ENCODE measurements around the gene TPRN.

Gene TPRN

GRCh38 chr9:137143459-137143858 is 57.1 kb downstream of the TPRN start:
- DNase-seq (ENCODE audit: low read depth) = no peak

- DNase-seq (ENCODE audit: low read depth) = no peak
Observed at GRCh38 chr9:137141976-137142936, 58.3 kb downstream of the TPRN start.

All from stimulated activated CD8-positive, alpha-beta memory T cell treated with anti-CD3 and anti-CD28 coated beads, Interleukin-7, amount 100 ng/mL, for 24 hours (primary cell).